ENCODE measurements around the gene LRMDA.
A peak's percentile ranks its signal among the peaks of the same experiment; 100 is the strongest.

LRMDA gene

GRCh38 chr10:75705426-75705825, 274.0 kb downstream of the LRMDA start:
- no peak for TF ChIP-seq ZBTB10 (tag by site-specific recombination; IDR thresholded peaks at IDR 0.05)
- 0 out of 2 replicates have a peak, but pooled peaks have one; percentile 30 for TF ChIP-seq ZFHX2 (tag by site-specific recombination; conservative IDR thresholded peaks at IDR 0.05)
- no peak for TF ChIP-seq ZNF341 (tag by site-specific recombination; IDR thresholded peaks at IDR 0.05; ENCODE audit: low read depth)
- peak; percentile 13; the same call in 1 of the 2 replicates for TF ChIP-seq EGR2 (tag by site-specific recombination; IDR thresholded peaks at IDR 0.05; ENCODE audit: low read depth)
- H3K9me3 ChIP-seq (ENCODE audit: control insufficient read depth, insufficient read depth, low read depth, low read length) = no peaks in the 10 kb centered on the region
- H3K36me3 ChIP-seq (ENCODE audit: control insufficient read depth in 2 of 2, insufficient read depth in 1 of 2, low read length in 2 of 2) = no peaks in the 10 kb centered on the region
- H3K27ac ChIP-seq (ENCODE audit: extremely low read depth, low read depth, low read length) = no peak overlapping the region
- H3K4me3 ChIP-seq (ENCODE audit: low read depth, low read length) = no peak overlapping the region
- POLR2A ChIA-PET = no interaction called here
- CTCF ChIA-PET = interaction anchor here (0.7 kb wide), 2 partner anchors 13 to 298 kb away, joined by 3 read pairs; no protein-coding TSS in a partner anchor
- no peaks in the 10 kb centered on the region; the same call in 1 of the 2 replicates for H3K4me1 ChIP-seq (ENCODE audit: control insufficient read depth, insufficient read depth, low read length)

GRCh38 chr10:75707080-75707840, 275.8 kb downstream of the LRMDA start:
- ChIA-PET CTCF (interaction anchor here (1.1 kb wide), 1 partner anchor 10 kb away, joined by 6 read pairs; no protein-coding TSS in a partner anchor), POLR2A (interaction anchor here (0.5 kb wide), 1 partner anchor 481 kb away, joined by 4 read pairs; no protein-coding TSS in a partner anchor)
- peak; percentile 39; the same call in 1 of the 2 replicates for TF ChIP-seq GLIS1 (tag by site-specific recombination; IDR thresholded peaks at IDR 0.05)
- TF ChIP-seq ZBTB49 (tag by site-specific recombination; IDR thresholded peaks at IDR 0.05; ENCODE audit: low read depth) = no peak
- TF ChIP-seq ZNF37A (tag by site-specific recombination; IDR thresholded peaks at IDR 0.05) = no peak
- TF ChIP-seq ZNF692 (tag by site-specific recombination; IDR thresholded peaks at IDR 0.05) = peak; percentile 65; the same call in 1 of the 2 replicates
- TF ChIP-seq ZBTB11 (tag by site-specific recombination; conservative IDR thresholded peaks at IDR 0.05; ENCODE audit: low read depth) = no peak
- no peak for TF ChIP-seq ZNF324 (tag by site-specific recombination; IDR thresholded peaks at IDR 0.05)
- no peak for TF ChIP-seq ZNF555 (tag by site-specific recombination; conservative IDR thresholded peaks at IDR 0.05)
- 0 out of 2 replicates have a peak, but pooled peaks have one; percentile 60 for TF ChIP-seq ZFP69B (tag by site-specific recombination; IDR thresholded peaks at IDR 0.05)
- no peak for TF ChIP-seq AEBP2 (tag by site-specific recombination; IDR thresholded peaks at IDR 0.05; ENCODE audit: borderline replicate concordance)
- TF ChIP-seq ZNF585B (tag by site-specific recombination; IDR thresholded peaks at IDR 0.05) = no peak
- Histone ChIP-seq H3K4me1 (ENCODE audit: control insufficient read depth, insufficient read depth, low read length) (no peaks in the 10 kb centered on the region; the same call in 1 of the 2 replicates), H3K4me3 (ENCODE audit: low read depth, low read length) (no peak overlapping the region), H3K36me3 (ENCODE audit: control insufficient read depth in 2 of 2, insufficient read depth in 1 of 2, low read length in 2 of 2) (no peaks in the 10 kb centered on the region), H3K27ac (ENCODE audit: extremely low read depth, low read depth, low read length) (no peak overlapping the region), H3K9me3 (ENCODE audit: control insufficient read depth, insufficient read depth, low read depth, low read length) (no peaks in the 10 kb centered on the region)
